GM21423 (cell line): ENCODE measurements around the gene LPP.

Experiments used
- ATAC-seq: cut with Tn5 transposase; IDR thresholded peaks from one replicate; pipeline ENCODE4 v1.9.1; 2021; ENCODE audit warnings: mild to moderate bottlenecking, moderate library complexity; ENCODE audit not compliant: unreplicated experiment

LPP gene

DNA sequence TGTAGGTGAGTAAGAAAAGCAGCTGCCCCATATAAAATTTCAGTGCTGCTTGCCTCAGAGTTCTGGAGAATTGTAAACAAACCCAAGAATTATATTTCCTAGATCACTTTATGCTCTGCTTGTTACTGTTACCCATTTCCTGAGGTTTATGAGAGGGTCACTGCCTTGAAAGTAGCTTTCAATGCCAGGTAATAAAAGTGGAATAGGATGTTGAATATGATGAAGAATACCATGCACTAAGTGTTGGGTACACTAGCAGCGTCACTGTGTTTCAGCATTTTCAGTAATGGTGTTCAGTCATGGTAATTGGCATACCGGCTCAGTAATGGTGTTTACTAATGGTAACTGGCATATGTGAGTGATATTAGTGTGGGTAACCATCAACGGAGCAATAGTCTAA lies 568.0 kb downstream of the LPP start:
- ATAC-seq, result no peak

DNA sequence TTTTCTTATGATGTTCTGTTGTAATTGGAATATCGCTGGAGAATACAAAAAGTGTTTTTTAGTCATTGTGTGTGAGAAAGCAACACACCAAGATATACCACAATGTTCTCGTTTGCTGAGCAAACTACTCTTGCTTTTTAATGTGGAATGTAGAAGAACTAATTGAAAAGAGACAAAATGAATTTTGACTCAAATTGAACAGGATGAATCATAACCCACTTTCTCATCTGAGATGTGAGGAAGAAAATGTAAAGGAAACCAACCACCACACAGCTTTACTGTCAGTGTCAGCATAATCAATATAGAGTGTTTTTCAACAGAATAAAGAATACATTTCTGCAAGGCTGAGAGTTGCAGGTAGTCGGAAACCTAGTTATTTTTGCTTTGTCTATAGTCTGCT lies 569.0 kb downstream of the LPP start:
- ATAC-seq, result no peak

DNA sequence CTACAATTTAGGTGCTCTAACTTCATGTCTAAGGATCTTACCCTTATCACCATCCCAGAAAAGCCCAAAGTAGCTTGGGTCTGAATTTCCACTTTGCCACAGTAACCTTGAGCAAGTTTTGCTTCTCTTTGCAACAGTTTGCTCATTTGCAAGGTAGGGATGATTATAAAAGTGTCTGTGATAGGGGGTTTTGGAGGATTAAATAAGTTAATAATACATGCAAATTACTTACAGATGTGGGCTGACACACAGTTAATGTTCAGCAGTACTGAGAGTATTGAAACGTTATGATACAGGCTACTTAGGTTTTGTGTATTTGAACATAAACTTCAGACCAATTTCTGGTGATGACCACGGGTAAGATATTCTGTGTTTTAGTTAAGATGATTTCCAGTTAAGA lies 573.1 kb downstream of the LPP start:
- no peak for ATAC-seq

DNA sequence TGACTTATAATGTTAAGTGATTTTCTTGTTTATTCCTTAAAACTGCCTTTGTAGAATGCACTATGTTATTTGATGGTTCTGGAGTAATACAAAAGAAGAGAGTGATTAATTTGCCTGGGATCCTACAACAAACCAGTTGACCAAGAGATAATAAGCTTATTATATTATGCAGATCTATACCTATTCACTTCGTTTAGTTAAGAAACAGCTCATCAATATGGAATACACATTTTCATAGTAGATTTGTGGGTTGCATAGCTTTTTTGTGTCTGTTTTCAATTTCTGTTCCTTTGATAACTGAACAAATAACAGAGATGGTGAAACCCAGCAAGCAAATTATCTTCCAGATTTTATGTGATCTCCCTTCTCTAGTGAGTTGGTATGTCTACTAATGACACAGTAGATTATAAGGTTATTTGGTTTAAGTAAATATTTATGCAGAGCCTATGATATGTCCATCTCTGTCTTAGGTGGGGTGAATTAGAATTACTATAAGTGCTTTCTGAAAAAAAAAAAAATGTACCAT lies 574.5 kb downstream of the LPP start:
- no peak for ATAC-seq

DNA sequence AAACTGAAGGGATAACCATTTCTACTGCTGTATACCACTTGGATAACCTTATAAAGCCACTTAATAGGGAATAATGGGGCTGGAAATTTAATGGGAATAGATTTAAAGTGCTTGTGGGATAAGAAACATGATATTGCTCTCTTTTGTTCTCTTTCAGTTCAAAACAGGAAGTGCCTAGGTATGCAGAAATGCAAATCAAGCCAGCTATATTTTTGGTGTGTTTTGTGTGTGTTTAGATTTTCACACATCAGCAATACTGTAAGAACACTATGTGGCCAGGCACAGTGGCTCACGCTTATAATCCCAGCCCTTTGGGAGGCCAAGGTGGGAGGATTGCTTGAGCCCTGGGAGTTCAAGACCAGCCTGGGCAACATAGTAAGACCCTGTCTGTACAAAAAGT lies 575.5 kb downstream of the LPP start:
- no peak for ATAC-seq

DNA sequence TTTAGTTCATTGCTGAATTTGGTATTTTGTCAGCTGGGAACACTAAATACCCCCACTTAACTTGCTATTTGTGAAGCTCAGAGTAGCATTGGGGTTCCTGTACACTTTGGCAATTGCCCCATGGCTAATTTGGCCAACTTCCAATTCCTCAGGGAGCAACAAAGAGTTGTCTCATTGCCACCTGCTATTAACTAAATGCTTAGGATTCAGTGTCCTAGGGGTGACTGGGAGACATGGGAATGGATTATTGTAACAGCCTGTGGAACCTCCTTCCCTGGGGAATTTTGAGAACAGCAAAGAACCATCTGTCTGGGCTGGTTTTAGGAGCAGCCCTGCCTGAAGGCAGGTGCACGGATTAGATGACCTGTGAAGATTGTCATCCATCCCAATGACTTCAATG lies 580.4 kb downstream of the LPP start:
- no peak for ATAC-seq

DNA sequence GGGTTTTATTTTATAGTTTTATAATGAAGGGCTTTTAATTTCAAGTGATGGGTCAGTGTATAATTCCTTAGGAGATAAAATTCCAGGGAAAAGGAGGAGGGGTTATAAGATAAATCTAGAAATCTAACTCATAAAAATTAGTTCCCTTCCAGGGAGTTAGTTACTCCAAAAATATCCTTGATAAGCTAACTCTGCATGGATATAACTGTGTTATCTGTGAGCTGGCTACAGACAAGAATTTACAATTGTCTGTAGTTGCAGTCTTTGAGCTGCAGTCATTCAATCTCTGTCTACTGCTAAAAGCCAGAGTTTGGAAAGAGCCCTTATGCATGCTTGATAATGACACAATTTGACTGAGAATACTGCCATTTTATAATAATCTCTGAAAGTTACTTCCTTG lies 585.6 kb downstream of the LPP start:
- ATAC-seq, result no peak

DNA sequence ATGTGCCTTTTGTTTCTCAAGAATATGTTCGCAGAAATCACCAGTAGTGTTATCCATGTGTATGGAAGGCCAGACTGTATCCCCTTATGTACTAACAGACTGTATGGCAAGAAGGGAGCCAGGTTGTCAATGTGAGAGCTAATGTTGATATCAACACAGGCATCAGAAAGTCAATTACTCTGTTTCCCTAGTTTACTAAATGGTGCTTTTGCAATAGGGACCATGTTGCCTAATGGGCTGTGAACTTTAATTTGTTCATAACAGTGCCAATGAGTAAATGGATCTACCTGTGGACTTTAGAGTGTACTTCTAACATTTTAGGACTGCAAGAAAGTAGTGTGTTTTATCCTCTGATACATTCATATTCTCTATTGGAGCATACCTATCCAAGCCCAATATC lies 586.1 kb downstream of the LPP start:
- no peak for ATAC-seq

DNA sequence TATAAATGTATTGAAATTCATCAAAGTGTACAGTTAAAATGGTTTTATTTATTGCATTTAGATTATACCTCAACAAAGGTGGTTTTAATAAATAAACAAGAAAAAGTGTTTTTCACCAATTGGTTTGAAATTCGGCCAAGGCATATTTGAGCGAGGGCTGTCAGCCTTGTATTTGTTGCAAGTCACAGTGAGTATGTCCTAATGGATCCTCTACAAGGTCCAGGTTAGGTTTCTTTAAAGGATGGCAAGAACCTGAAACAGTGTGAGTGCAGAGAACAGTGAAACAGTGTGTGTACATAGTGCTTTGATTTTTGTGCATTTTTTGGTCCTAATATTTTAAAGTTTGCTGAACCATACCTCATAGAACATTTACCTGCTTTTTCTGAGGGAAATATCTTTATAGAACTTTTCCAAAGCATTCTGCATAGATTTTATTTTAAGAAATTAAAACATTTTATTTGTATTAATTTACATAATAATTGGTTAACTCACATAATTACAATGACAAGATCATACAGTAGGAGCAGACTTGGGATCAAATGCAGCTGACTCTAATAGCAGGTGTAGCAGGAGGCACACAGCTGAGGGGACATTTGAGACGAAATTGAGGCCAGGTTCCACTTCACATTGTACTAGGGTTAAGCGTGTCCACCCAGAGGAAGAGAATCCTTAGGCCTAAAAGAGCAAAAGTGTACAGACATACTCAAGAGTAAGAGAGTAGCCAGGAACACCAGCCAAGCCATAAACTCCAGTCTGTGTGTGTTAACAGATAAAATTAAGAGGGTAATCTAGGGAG lies 589.0 kb downstream of the LPP start:
- ATAC-seq, result no peak

DNA sequence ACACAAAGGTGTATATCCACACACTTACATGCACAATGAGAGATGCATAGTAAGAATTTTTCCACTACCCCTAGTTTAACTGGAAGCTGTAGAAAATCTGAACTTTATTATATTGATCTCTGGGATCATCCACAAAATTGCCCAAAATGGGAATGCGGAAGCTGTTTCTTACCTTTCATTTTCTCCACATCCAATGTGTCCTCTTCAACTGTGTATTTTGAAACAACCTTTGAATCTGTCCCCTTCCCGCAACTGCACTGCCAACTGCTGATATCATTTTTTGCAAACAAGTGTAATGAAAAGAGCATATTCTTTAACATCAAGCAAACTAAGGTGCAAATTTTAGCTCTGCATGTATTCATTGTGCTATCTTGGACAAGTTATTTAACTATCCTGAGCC lies 590.2 kb downstream of the LPP start:
- no peak for ATAC-seq

DNA sequence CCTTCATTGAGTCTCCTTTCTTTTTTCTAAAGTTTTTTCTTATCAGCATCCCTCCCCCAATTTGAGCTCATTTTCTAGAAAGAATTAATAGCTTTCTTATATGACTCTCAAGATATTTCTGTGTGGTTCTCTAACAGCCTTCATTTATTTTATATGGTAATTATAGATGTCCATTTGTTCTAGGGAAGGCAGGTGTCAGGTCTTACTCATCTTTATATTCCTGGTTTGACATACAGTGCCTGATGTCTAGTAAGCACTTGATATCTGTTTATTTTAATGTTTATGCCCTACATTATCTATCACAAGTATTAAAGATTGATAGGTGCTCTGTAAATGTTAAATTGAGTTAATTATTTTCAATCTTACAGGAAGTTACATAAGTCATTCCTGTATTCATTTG lies 591.1 kb downstream of the LPP start:
- ATAC-seq, result no peak

DNA sequence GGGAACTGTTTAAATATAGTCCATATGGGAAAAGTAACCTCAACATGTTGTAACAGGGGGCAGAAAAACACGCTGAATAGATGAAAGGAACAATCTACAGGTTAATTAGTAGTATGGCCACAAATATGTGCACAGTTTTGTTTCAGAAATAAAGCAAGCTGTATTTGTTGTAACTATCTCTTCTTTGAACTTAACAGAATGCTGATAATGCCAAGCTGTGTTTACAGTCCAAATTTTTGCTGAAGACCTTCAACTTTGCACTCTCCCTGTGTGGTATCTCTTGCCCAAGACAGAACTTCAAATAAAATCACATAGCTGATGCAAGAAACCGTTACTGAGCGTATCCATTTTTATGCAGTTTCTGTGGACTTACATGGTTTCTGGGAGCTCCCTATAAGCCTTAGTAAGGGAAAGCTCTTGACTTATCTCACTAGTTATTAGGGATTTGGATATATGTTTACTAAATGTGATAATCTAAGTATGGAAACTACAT lies 592.4 kb downstream of the LPP start:
- ATAC-seq, result no peak

DNA sequence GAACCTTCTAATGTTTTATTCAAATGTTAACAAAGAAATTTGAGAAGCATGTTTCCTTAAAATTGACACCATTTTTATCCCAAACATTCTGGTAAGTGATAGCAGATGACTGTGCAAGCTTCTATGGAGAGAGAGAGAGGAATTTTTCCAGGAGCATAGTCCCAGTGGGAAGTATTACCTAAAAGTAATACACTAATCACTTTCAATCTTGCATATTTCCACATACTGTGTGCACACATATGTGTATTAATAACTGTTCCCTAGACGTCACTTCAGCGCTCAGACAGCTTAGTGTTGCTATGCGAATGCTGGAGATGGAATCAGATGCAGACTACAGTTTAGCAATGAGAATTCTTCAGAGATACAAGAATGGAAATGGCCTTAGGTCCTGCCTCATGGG lies 593.5 kb downstream of the LPP start:
- no peak for ATAC-seq

DNA sequence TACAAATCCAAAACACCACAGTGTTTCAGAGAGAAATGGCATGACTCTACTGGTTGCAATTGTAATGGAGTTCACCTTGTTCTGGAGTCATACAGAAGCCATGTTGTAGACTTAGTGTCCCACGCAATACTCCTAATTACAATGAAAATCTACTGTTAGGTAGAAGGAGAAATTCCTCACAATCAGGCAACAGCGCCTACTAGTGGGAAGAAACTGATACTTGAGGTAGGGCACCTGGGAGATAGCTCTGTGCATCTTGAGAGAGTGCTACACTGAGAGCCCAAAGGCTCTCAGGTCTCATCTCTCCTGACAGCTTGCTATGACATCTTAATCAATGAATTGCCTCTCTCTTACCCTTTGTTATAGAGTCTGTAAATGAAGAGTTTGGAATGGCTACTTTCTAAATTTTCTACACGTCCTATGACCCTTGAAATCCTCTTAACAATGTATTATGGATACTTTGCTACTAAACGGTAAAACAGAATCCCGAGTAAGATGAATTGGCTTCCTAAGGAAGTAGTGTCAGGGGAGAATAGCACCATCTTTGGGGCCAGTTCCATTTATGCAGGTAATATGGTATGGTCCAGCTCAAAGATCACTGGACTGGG lies 595.2 kb downstream of the LPP start:
- no peak for ATAC-seq

DNA sequence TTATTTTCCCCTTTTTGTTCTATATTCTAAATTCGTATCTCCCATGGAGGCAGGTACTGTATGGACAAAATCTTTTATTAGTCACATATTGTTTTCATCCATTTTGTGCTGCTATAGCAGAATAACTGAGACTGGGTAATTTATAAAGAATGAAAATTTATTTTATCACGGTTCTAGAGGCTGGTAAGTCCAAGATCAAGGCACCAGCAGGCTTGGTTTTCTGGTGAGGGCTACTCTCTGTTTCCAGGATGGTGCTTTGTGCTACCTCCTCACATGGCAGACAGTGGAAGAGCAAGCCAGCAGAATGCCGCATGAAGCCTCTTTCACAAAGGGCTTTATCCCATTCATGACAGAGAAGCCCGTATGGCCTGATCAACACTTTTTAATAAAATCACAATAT lies 595.9 kb downstream of the LPP start:
- ATAC-seq, result no peak

DNA sequence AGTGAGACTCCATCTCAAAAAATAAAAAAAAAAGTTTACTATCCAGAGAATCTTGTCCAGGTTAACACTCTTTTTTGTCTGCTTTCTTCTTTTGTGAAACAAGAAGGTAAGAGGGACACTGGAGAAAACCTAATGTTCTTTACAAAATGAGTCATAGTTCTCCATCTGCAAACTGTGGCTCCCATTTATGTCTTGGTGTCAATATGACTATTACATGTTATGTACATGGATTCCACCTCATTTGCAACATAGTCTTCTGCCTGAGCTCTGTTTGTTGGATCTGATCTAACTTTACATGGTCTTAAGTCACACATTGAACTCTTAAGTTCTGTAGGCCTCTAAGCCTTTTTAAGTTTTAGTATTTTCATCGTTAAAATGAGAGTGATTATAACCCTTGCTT lies 596.7 kb downstream of the LPP start:
- ATAC-seq, result no peak

DNA sequence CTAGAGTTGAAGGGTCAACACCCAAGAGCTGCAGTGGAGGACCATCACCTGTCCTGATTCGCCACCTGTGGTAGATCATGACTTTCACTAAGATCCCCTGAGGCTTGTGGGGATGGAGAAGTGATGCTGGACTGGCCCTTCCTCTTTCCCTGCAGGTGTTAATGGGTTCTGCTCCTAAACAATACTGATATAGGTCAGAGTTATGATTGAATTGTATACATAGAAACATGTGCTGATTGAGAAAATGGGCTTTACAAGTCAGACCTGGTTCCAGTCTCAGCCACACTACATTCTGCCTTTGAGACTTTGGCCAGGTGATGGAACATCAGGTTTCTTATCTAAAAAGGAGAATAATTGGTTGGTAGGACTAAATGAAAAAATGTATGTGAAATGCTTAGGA lies 598.9 kb downstream of the LPP start:
- no peak for ATAC-seq

DNA sequence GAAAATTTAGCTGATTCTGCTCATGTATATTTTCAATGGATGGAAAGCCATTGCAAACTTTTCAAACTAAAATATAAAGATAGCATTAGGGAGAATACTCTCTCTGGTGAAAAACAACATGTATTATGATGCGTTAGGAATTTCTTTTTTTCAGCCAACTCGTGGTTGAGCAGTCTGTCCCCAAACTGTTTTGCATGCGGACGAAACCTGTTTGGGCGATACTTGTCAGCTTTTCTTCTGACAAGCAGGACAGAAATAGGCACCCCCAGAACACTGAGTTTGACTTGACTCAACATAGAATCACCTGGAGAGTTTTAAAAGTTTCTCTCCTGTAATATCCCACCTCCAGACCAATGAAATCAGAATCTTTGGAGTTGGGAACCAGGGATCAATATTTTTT lies 600.3 kb downstream of the LPP start:
- ATAC-seq, result no peak

DNA sequence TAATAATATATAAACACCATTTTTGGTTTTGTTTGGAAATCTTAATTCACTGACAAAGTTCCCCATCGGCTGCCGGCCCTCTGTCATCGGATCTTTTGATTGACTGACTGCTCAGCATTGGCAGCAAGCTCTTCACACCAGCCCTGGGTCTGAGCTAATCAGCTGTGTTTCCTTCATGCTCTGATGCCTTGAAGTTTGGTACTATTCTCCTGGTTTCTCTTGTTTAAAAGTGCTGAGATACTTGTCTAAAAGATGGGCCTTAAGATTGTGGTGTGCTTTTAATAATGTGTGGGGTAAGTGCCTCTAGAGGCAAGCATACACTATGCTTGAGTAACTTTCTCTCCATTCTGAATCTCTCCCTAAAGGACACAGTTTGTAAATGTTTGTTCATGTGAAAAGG lies 602.3 kb downstream of the LPP start:
- ATAC-seq, result no peak

DNA sequence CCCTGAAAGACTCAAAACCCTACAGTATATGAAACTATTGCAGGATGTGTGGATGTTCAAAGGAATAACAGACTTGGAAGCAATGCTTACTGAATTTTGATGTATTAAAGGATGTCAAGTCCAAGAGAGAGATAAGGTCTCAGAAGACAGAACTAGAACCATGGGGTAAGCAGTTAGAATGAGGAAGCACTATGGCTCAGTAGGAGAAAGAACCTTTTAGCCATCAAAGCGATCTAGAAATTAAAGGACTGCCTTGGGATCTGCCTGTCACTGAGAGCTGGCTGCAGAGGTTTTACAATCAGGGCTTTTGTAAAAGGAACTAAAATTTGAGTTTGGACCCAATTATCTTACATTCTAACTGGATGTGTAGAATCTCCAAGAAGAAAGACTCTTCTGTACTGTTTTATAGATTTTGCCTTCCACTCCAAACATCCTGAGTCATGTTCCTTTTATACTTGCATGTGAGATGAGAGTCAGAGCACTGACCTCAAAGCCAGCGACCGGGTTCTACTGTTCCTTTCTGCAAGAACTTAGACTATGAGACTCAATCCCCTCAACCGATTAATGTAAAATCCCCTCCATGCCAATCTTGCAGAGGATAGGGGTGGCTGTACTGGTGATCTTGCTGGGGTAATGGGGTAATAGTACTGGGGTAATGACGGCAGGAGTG lies 605.5 kb downstream of the LPP start:
- no peak for ATAC-seq

DNA sequence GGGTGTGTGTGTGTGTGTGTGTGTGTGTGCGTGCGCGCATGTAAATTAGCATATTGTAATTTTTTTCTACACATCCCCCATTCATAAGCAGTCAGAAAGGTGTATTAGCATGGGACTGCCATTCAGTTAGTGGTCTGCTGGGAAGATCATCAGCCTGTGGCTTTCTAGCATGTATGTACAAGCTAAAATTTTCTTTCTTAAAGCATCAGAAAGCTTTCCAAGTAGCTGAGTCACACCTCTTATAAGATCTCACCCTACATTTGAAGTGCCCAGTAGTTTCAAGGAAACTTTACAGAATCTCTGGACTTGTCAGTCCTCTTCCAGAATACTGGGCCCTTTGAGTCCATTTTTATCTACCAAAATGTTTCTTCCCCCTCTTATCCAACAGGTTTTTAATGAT lies 606.5 kb downstream of the LPP start:
- no peak for ATAC-seq

DNA sequence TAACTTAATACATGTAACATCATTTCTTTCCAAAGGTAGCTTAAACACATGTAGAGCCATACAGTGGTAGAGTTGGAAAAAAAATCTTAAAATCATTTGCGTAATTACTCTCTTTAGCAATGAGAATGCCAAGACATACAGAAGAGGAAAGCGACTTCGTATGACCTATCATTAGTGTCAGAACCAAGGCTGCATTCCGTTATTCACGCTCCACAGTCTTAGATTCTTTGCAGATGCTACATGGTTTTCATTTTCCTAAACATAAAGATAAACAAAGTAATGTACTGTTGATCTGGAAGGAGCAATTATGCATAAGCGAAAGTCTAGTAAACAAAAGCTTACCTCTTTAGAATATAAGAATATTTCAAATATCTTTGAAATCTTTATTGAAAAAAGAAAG lies 607.5 kb downstream of the LPP start:
- ATAC-seq, result no peak
